CD4-positive, alpha-beta T cell (primary cell): ENCODE results near the gene ZBTB46. TPM values are rescaled to one million over a fixed set of nuclear protein-coding genes. Genes with fewer than 3 reads are reported as not detected.

Experiments
- ATAC-seq: fragments of 200-7000 bp; cut with Tn5 transposase; one replicate; pipeline ENCODE4 v1.10.0; 2022; ENCODE audit warnings: mild to moderate bottlenecking; ENCODE audit not compliant: poor library complexity
- CTCF ChIA-PET: fragments of 350-600 bp; sonication (Branson Sonifier 250); formaldehyde crosslinking; loops from one replicate; lab custom pipeline; 2021; ENCODE audit warnings: antibody characterized with exemption, inconsistent platforms; lab: Charles Lee
- POLR2A ChIA-PET: fragments of 350-600 bp; sonication (Branson Sonifier 250); formaldehyde crosslinking; loops from one replicate; lab custom pipeline; 2021; ENCODE audit warnings: antibody characterized with exemption, inconsistent platforms; lab: Charles Lee
- DNase-seq, 14 experiments: peaks; one replicate each; pipeline ENCODE4 v3.0.0-alpha.2; 2013 to 2020; ENCODE audit warnings: mixed read lengths in 2 of 14
- H3K27ac ChIP-seq, 2 donors: one replicate each; pipeline versions ENCODE4 v1.5.1 to v1.7.0; 2013; ENCODE audit warnings: low read length in 2 of 2, low read depth in 1 of 2, mild to moderate bottlenecking in 1 of 2
- H3K27me3 ChIP-seq, 2 experiments: 1 replicate in 1 of 2; 2 replicates in 1 of 2; pipeline versions ENCODE4 v1.6.1 to v1.7.0; 2013; ENCODE audit warnings: low read length in 2 of 2, control low read depth in 1 of 2, mild to moderate bottlenecking in 1 of 2, moderate library complexity in 1 of 2; ENCODE audit not compliant: insufficient read depth in 2 of 2, control insufficient read depth in 1 of 2
- H3K36me3 ChIP-seq: one replicate; pipeline ENCODE4 v1.6.1; 2013; ENCODE audit warnings: low read length, control low read depth; ENCODE audit not compliant: insufficient read depth
- H3K4me1 ChIP-seq: one replicate; pipeline ENCODE4 v1.6.1; 2013; ENCODE audit warnings: low read length, control low read depth; ENCODE audit not compliant: insufficient read depth
- H3K4me3 ChIP-seq: one replicate; pipeline ENCODE4 v1.5.1; 2013; ENCODE audit warnings: mild to moderate bottlenecking, low read length, moderate library complexity
- H3K9me3 ChIP-seq, 2 experiments: 1 replicate in 1 of 2; 2 replicates in 1 of 2; pipeline versions ENCODE4 v1.6.1 to v1.7.0; 2013; ENCODE audit warnings: low read length in 2 of 2, mild to moderate bottlenecking in 2 of 2, control low read depth in 1 of 2, moderate library complexity in 1 of 2; ENCODE audit not compliant: control insufficient read depth in 1 of 2, insufficient read depth in 1 of 2
- H3K27ac Mint-ChIP-seq: one replicate; pipeline ENCODE4 v1.8.0; 2020; ENCODE audit warnings: mixed read lengths
- H3K27me3 Mint-ChIP-seq: one replicate; pipeline ENCODE4 v1.8.0; 2021; ENCODE audit warnings: mixed read lengths
- H3K36me3 Mint-ChIP-seq: one replicate; pipeline ENCODE4 v1.8.0; 2021; ENCODE audit warnings: low read depth, mixed read lengths
- H3K4me1 Mint-ChIP-seq: one replicate; pipeline ENCODE4 v1.8.0; 2021; ENCODE audit warnings: low read depth, mixed read lengths
- H3K4me3 Mint-ChIP-seq: one replicate; pipeline ENCODE4 v1.8.0; 2020; ENCODE audit warnings: mild to moderate bottlenecking, mixed read lengths
- H3K9me3 Mint-ChIP-seq: one replicate; pipeline ENCODE4 v1.8.0; 2020; ENCODE audit warnings: mixed read lengths
- CTCF ChIP-seq: fragments of 200-600 bp; IDR thresholded peaks from one replicate; pipeline ENCODE4 v1.8.0; 2022; ENCODE audit warnings: antibody characterized with exemption, mild to moderate bottlenecking
- intact Hi-C, 2 experiments: fragments of 100-400 bp; cut with DNase I in 1 of 2; cut with micrococcal nuclease in 1 of 2; formaldehyde crosslinking; loops; one replicate each; pipeline versions ENCODE4 v1.15.1 to v1.9.0; 2023 to 2025; cut with DNase I, micrococcal nuclease
- total RNA-seq, 174 experiments: library from RNA in 2 of 174; stranded (reverse) in 2 of 174; gene quantifications; one replicate each; pipeline ENCODE4 v1.2.3 and lab custom pipeline; 2021 to 2026

Gene ZBTB46
- total RNA-seq, 2 experiments from 2014 or later, result 0.08 to 0.34 TPM

- Mint-ChIP-seq H3K27ac (peak overlapping the region; percentile 75), H3K36me3 (no peaks in the 10 kb centered on the region), H3K9me3 (no peaks in the 10 kb centered on the region), H3K4me3 (no peak overlapping the region), H3K4me1 (peaks cover 41% of the 10 kb centered on the region), H3K27me3 (no peaks in the 10 kb centered on the region)
- POLR2A ChIA-PET, result interaction anchor here (2.6 to 4.9 kb wide), 2 partner anchors 15 to 45 kb away, joined by 18 to 118 read pairs; partner anchors contain the start of genes ARFRP1, LIME1, SLC2A4RG and ZGPAT
- Histone ChIP-seq H3K27me3 (no peaks in the 10 kb centered on the region), H3K4me1 (peaks cover 39% of the 10 kb centered on the region), H3K36me3 (no peaks in the 10 kb centered on the region), H3K27ac (no peak overlapping the region), H3K9me3 (no peaks in the 10 kb centered on the region), H3K4me3 (no peak overlapping the region)
- ATAC-seq (no peak), DNase-seq (peak in 1 of 14 experiments; percentile 33)
- TF ChIP-seq CTCF, result no peak
- CTCF ChIA-PET, result no interaction called here
- intact Hi-C loops, result no loop called here
Measured at GRCh38 chr20:63752411-63753101, 78.5 kb downstream of the ZBTB46 start.

- H3K27ac ChIP-seq, result peak overlapping the region; percentile 6 to 70
- Mint-ChIP-seq H3K4me1 (peaks cover 38% of the 10 kb centered on the region), H3K36me3 (no peaks in the 10 kb centered on the region), H3K9me3 (no peaks in the 10 kb centered on the region), H3K27me3 (no peaks in the 10 kb centered on the region), H3K4me3 (peak overlapping the region; percentile 81), H3K27ac (peak overlapping the region; percentile 93)
- intact Hi-C loops, result loop anchor here in 1 of 2 experiments (1.0 to 2.0 kb wide), 3 partner anchors 15 to 44 kb away; partner anchors contain the start of genes ARFRP1 and LIME1
- peaks cover 38% of the 10 kb centered on the region for H3K4me1 ChIP-seq
- POLR2A ChIA-PET, result interaction anchor here (1.0 to 4.9 kb wide), 5 partner anchors 14 to 110 kb away, joined by 3 to 118 read pairs (median 3); partner anchors contain the start of genes ARFRP1, LIME1, SLC2A4RG and ZGPAT
- peak in 2 of 14 experiments; percentile 37 to 50 for DNase-seq
- no peak for TF ChIP-seq CTCF
- H3K27me3 ChIP-seq, result no peaks in the 10 kb centered on the region
- no peaks in the 10 kb centered on the region for H3K36me3 ChIP-seq
- no peaks in the 10 kb centered on the region for H3K9me3 ChIP-seq
- CTCF ChIA-PET, result interaction anchor here (1.8 kb wide), 1 partner anchor 45 kb away, joined by 6 read pairs; no protein-coding TSS in a partner anchor
- ATAC-seq, result peak; percentile 12
- peak overlapping the region; percentile 9 for H3K4me3 ChIP-seq
Measured at GRCh38 chr20:63751471-63752271, 79.4 kb downstream of the ZBTB46 start.

- peak overlapping the region; percentile 37 to 70 for H3K27ac ChIP-seq
- POLR2A ChIA-PET, result interaction anchor here (0.8 to 4.9 kb wide), 8 partner anchors 13 to 649 kb away, joined by 3 to 118 read pairs (median 3); partner anchors contain the start of genes ARFRP1, LIME1, SLC2A4RG and STMN3
- peaks cover 32% of the 10 kb centered on the region for H3K4me1 Mint-ChIP-seq
- no peaks in the 10 kb centered on the region for H3K36me3 ChIP-seq
- no peaks in the 10 kb centered on the region for H3K27me3 Mint-ChIP-seq
- H3K9me3 Mint-ChIP-seq, result no peaks in the 10 kb centered on the region
- H3K27me3 ChIP-seq, result no peaks in the 10 kb centered on the region
- H3K9me3 ChIP-seq, result no peaks in the 10 kb centered on the region
- no peak for TF ChIP-seq CTCF
- H3K36me3 Mint-ChIP-seq, result no peaks in the 10 kb centered on the region
- H3K27ac Mint-ChIP-seq, result peak overlapping the region; percentile 93
- intact Hi-C loops, result loop anchor here in 1 of 2 experiments (1.0 to 2.0 kb wide), 3 partner anchors 15 to 44 kb away; partner anchors contain the start of genes ARFRP1 and LIME1
- ATAC-seq, result peak; percentile 93
- peak overlapping the region; percentile 81 for H3K4me3 Mint-ChIP-seq
- peaks cover 35% of the 10 kb centered on the region for H3K4me1 ChIP-seq
- peak; percentile 44 to 86 (median 67) for DNase-seq
- peak overlapping the region; percentile 9 for H3K4me3 ChIP-seq
- CTCF ChIA-PET, result interaction anchor here (0.6 to 1.8 kb wide), 3 partner anchors 14 to 44 kb away, joined by 3 to 6 read pairs (median 5); partner anchors contain the start of gene LIME1
Measured at GRCh38 chr20:63750807-63751470, 80.1 kb downstream of the ZBTB46 start.
